ENCODE results near the gene TAS2R5. TPM values are rescaled to one million over a fixed set of nuclear protein-coding genes. Genes with fewer than 3 reads are reported as not detected.

The TAS2R5 gene
- total RNA-seq, 1 donor from 2014 or later: 0.40 TPM

Other genes starting within 250 kb of the TAS2R5 start
- 15.3 and 15.5 TPM in 2 replicates for gene AGK, start 238.8 kb upstream of the TAS2R5 start, total RNA-seq
- gene DENND11, start 88.1 kb upstream of the TAS2R5 start, total RNA-seq: 59.1 and 69.2 TPM in 2 replicates
- under 0.01 TPM in 2 replicates for gene WEE2, start 81.9 kb upstream of the TAS2R5 start, total RNA-seq
- 91.5 and 117 TPM in 2 replicates for gene SSBP1, start 51.9 kb upstream of the TAS2R5 start, total RNA-seq
- gene TAS2R3, start 26.1 kb upstream of the TAS2R5 start, total RNA-seq: 0.44 and 0.60 TPM in 2 replicates
- 0.22 and 0.40 TPM in 2 replicates for gene TAS2R4, start 13.5 kb upstream of the TAS2R5 start, total RNA-seq
- not detected in 2 replicates for gene PRSS37, start 51.3 kb downstream of the TAS2R5 start, total RNA-seq
- gene OR9A4, start 126.2 kb downstream of the TAS2R5 start, total RNA-seq: not detected in 2 replicates
- gene CLEC5A, start 156.8 kb downstream of the TAS2R5 start, total RNA-seq: not detected in 2 replicates
- not detected in 2 replicates for gene TAS2R38, start 183.6 kb downstream of the TAS2R5 start, total RNA-seq
- gene MGAM, start 205.7 kb downstream of the TAS2R5 start, total RNA-seq: under 0.01 TPM in 1 of 2 replicates, not detected in the other